HG02943 (cell line): ENCODE data around the gene ABCA3.

ENCODE experiments used
- ATAC-seq: cut with Tn5 transposase; IDR thresholded peaks from one replicate; pipeline ENCODE4 v1.9.1; 2021; ENCODE audit warnings: mild to moderate bottlenecking, low read depth, moderate library complexity; ENCODE audit not compliant: unreplicated experiment

ABCA3 gene

DNA sequence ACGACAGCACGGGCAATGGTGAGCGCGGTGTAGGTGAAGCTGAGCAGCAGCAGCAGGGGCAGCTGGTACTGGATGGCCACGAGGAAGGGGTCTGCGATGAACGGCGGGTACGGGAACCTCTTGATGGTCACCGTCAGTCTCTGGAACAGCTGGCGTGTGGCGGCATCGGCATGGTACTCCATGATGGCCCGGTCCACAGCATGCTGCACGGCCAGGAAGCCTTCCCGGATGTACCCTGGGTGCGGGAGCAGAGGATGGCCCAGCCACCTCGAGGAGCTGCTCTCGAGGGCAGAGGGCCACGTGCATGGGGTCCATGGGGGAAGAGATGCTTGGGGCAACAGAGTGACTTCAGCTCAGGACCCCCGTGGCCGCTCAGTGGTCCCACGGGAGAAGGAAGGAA lies 20.9 kb downstream of the ABCA3 start:
- no peak for ATAC-seq

DNA sequence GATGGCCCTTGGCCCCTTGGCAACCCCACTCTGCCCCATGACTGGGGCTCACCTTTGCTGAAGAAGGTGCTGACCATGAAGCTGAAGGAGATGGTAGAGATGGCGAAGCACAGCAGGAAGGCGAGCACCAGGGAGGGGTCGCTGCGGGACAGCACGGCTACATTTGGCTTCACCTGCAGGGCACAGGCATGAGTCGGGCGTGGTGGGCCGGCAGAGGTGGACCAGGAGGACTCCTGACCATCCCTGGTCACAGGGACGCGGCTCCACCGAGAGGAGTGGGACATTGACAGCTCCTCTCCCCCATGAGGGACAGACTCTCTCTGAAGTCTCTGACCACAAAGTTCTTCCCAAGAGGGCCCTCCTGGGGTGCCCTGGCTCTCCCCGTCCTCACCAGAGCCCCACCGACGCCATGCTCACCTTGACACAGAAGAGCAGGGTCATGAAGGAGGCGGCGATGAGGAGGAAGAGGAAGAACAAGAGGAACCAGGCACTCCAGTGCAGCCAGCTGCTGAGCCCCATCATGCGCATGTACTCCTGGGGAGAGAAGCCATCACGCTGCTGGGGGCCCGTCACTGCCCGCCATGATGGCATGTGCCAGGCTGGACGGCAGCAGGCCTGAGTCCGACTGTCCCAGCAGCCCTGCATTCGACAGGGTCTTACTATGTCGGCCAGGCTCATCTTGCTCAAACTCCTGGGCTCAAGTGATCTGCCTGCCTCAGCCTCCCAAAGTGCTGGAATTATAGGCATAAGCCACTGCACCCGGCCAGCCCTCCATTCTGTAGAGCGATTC lies 23.1 kb downstream of the ABCA3 start:
- no peak for ATAC-seq

DNA sequence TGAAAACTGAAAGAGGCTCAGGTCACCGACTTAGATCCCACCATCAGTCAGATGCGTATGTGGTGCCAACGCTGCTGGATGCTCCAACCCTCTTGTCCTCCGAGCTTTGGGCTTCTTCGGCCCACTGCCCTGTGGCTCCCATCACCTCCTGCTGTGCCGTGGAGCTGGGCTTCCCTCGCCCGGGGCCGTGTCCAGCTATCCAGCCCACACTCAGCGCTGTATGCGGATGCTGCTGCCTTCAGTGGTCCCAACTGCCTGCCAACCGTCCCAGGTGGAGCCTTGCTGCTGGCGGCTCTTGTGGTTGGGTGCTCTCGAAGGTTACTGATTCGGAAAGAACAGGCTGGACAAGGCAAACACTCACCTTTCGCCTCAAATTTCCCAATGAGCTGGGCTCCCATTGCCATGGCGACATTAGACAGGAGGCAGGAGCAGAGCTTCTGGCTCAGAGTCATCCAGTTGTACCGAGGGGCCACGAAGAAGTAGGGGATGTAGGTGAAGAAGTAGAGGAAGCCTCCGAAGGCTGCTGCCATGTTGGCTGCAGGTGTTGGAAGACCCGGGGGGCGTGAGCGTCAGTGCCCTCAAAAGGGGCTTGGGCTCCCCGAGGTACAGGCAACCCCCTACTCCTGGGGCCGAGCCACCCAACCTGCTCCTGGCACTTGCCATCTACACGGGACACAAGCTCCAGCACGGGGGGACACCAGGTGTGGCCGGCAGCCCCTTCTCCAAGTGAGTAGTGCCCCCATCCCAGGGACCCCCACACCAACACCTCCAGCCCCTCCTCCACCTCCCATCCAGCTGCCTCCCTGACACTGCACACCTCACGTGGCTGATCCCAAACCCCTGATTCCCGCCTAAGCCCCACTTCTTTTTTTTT lies 32.2 kb downstream of the ABCA3 start:
- no peak for ATAC-seq

DNA sequence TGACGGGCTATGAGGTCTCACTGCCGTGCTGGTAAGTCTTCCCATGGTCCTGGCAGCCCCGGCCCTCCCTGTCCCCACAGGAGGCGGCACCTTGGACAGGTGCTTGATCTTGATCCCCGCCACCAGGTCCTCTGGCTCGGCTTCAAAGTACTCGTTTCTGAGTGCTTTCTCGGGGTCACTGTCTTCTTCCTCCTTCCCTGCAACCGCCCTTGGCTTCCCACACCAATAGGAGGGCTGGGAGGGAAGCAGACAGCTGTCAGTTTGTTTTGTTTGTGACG lies 40.7 kb downstream of the ABCA3 start:
- ATAC-seq, result no peak

DNA sequence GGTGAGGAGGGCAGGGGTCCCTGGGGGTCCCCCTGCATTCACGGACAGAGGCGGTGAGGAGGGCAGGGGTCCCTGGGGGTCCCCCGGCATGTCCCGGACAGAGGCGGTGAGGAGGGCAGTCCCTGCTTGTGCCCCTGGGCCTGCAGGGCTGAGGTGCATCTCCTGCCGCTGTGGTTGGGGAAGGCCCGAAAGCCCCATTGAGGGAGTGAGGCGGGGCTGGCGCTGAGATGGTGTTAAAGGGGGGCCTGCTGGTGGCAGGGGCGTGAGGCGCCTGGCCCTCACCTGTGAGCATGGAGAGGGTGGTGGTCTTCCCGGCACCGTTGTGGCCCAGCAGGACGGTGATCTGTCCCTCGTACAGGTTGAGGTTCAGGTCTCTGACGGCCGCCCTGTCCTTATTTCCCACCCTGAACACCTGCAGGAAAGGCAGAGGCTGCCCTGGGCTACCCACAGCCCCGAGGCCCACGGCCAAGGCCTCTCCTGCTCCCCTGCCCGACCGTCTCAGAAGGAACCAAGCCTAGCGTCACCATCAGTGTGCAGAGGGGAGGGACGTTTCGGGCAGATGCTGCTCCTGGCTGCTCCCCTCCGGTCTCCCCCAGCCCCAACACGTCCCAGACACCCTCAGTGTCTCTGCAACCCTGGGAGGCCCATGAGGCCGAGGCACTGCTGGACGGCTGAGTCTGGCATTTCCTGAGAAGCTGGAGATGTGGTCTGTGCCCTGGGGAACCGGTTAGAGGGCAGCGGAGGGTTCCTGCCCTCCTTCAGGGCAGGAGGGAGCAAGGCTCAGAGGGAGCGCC lies 41.2 kb downstream of the ABCA3 start:
- ATAC-seq, result no peak

DNA sequence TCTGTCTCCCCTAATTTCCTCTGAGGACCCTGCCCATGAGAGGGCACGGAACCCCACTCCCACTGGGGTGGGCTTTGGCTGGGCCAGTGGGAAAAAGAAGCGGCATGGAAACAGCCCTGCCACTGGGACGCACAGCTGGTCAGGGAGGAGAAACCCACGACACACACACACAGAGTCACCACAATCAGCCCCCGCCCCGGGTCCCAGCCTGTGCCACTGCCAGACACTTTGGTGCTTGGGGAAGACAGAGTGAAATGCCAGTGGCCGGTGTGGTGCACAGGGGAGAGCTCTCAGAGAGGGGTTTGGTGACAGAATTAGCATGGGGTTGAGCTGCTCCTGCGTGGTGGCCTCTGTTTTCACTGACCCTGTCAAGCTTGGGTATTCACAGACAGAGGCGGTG lies 41.9 kb downstream of the ABCA3 start:
- ATAC-seq, result no peak

DNA sequence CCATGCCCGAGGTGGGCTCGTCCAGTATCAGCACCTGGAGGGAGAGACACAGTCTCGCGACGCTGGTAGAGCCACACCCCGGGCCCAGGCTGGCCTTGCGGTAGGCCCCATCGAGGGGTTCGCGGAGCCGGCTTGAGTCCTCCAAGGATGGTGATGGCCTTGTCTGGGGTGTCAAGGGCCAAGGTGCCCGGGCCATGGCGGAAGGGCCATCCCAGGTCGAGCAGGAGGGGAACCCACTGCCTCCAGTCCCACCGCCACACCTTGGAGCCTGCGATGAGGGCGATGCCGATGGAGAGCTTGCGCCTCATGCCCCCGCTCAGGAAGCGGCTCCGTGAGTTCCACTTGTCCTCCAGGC lies 43.0 kb downstream of the ABCA3 start:
- ATAC-seq, result no peak

DNA sequence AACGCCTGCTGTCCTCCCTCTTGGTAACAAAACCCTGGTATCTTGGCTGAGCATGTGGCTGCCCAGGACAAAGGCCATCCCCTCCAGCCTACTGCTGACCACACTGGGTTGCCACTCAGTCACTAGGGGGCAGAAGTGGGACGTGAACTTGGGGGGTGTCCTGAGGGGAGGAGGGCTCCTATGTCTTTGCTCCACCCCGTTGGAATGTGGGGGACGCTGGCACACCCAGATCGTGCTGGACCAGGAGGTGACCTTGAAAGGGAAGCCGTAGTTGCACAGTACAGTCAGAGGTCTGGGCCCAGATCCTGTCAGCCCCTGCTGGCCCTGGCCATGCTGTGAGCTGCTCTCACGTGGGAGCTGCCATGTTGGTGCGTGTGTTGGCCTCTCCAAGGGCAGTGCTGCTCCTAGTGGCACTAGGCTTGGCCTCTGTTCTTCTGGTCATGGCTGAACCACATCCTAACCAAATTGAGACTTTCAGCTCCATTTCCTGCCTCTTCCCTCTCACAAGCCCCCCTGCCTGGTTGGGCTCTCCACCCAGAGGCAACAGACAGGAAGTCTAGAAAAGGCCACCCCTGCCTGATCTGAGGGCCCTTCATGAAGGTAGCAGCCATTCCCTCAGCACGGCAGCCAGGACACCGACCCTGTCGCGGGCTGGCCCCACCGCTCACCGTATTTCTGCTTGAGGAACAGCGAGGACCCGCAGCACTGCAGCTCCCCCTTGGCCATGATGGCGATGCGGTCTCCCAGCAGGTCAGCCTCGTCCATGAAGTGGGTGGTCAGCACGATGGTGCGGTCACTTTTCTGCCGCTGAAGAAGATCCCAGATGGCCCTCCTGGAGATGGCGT lies 43.6 kb downstream of the ABCA3 start:
- no peak for ATAC-seq

DNA sequence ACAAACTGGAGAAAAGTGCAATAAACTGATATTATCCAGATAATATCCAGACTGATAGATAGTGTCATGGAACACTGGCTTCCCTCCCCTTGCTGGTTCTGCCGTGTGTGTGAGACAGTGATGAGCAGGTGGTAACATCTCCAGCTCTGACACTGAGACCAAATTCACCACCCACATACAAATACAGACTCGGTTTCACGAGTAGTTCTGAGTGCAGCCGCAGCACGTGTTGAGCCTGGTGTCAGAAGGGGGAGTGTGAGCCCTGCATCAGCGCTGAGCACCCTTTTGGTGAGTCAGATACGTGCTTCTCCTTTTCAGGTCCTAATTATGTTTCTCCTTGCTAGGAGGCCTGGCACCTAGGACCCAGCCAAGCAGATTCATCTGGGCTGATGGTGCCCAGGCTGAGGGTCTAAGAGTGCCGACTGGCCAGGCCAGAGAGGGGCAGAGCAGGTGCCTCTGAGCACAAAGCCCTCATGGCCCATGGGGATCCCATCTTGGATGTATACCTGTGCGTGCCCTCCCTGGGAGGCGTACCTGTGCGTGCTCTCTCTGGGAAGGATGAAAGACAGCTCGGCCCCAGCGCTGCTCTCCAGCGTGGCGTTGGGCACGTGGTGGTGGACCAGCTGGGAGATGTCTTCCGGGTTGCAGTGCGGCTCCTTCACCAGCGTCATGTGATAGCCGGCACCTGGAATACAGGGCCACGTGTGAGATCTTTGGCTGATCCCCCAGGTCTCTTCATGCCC lies 45.3 kb downstream of the ABCA3 start:
- no peak for ATAC-seq

DNA sequence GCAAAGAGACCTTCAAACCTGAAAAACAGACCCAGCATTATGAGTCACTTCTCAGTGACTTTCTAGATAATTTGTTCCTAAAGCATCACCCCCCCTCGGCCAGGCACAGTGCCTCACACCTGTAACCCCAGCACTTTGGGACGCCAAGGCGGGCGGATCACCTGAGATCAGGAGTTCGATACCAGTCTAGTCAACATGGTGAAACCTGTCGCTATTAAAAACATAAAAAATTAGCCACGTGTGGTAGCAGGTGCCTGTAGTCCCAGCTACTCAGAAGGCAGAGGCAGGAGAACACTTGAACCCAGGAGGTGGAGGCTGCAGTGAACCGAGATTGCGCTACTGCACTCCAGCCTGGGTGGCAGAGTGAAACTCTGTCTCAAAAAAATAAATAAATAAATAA lies 48.3 kb downstream of the ABCA3 start:
- no peak for ATAC-seq

DNA sequence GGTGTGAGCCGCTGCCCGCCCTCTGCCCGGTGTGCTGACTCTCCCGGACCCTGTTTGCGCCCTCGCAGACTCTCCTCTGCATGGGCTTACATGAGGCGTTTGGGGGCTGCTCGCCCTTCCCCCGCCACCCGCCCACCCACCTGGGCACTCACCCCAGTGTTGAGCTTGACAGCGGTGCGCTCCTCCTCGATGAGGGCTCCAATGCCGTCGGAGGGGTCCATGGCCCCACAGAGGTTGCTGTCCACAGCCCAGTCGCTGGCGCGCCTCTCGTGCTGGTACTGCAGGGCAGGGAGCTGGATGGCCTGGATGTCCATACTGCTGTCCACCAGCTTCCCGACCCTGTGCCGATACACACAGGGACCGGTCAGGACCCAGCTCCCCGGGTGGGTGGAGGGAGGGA lies 51.2 kb downstream of the ABCA3 start:
- no peak for ATAC-seq

DNA sequence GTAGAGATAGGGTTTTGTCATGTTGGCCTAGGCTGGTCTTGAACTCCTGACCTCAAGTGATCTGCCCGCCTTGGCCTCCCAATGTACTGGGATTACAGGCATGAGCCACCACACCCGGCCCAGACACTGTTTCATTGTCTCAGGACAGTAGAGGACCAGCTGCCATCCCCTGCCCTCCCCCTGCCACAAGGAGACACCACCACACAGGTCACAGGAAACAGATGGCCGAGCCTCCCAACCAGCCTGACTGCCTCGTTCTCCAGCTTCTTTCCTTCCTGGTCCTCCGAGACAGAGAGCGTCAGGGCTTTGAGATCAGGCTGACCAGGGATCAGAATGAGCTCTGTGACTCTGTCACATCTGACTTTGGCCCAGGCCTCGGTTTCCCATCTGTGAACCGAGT lies 51.8 kb downstream of the ABCA3 start:
- no peak for ATAC-seq

DNA sequence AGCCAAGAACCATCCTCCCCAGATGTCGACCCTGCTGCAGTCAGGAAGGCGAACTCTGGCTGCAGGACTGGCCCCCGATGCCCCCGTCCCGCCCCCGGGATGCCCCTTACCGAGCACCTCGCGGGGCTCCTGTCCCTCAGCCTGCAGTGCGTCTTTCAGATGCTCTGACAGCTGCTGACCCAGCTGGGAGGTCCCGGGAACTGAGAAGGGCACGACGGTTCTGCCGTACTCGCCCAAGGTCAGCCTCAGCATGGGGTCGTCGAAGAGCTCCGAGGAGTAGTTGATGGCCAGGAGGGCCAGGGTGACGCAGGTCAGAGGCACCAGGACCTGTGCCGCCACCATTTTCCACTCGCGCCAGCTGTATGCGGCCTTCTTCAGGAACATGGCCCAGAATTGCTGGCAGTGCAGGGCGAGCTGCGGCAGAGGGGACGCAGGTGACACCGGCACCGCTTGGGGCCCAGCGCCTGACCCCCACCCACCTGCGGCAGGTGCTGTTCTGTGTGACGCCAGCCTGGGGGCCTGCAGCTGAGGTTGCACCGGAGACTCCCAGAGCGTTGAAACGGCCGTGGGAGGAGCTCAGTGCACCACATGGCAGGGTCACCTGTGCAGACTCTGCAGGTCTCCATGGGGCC lies 52.5 kb downstream of the ABCA3 start:
- ATAC-seq, result no peak

DNA sequence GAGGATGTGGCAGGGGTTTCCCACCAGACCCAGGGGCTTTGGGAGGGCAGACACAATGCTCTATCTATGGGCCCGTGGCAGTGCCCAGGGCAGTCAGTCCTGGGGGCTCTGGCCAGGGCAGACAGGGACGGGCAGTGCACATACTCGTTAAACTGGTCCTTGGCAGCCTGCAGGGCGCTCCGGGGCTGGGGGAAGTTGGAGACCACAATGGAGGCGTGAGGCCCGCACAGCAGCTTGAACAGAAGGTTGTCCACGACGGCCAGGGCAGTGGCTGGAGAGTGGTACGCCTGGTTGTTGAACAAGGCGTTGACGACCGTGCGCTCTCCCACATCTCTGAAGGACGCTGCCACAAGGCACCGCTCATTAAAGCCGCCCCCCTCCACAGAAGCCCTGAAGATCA lies 54.0 kb downstream of the ABCA3 start:
- ATAC-seq, result no peak

DNA sequence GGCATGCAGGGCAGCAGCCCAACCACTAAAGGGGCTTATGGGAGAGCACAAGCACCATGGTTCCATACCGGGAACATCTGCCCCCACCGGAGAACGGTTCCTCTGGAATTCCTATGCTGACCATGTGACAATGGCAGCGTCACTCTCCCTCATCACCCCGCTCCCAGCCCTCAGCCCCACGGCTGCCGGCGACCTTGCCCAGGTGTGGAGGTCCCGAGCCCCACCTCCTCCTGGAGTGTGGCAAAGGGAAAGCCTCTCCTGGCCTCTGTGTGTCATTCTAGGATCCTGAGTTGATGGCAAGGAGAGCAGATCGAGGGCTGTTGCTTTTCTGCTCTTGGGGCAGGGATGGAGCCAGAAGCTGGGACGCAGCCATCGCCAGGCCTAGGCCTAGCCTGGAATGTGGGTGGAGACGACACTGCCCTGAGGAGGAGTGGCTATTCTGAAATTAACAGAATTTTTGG lies 54.8 kb downstream of the ABCA3 start:
- no peak for ATAC-seq

DNA sequence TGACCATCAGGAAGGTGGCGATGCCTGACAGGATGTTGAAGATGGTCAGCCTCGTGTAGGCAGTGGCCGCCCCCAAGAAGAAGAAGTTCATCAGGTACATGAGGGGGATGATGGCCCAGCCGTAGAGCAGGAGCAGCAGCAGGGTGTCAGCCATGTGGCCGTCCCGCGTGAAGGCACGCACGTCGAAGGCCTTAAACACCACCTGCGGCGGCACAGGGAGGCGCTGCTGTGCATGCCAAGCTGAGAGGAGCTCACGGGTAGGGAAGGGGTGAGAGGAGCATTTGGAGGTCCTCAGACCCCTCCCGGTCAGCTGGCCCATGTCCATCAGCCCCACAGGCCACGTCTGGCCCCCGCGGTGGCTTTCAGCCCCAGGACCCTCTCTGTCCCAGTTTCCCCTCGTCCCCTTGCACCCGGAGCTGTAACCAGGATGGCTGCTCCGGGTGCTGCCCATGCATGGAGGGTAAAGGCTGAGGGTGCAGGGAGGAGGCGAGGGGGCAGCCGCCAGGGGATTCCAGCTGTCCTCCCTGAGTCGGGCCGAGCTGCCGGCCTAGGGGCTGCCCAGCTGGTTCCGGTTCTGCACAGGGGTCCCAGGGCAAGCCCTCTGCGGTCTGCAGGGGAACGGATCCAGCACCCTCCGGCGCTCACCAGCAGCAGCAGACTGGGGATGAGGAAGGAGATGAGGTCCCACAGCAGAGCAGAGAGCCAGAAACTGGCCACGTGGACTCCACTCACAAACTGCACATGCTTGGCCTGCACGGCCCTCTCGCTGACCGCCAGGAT lies 55.5 kb downstream of the ABCA3 start:
- ATAC-seq, result no peak

DNA sequence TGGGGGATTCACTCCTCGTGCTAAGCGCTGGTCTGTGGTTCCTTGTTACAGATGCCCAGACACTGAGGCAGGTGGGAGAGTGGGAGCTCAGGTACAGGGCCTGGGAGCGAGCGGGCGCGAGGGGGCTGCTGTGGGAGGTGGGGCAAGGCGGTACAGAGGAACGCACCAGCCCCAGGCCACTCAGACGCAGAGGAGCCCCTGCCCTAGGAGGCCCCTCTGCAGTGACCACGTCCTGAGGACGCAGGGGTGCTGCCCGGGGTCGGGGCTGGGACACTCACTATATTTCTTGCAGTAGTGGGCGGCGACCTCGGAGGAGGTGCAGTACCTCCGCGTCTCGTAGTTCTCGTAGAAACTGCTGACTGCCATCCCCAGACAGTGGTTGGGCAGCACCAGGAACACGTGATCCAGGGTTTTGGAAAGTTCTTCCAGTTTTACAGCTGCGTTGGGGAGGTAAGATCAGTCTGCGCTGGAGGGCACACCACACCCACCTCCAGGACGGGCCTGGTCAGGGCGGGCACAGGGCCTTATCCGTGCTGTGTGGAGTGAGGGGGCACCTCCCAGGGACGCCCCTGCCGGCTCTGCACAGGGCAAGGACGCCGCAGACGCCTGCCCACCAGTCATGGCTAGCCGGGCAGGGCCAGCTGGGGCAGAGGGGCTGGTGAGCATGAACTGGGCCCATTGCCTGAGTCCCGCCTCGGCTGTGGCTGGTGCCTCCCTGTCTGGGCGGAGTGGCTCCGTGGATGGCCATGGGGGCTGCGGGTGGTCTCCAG lies 56.3 kb downstream of the ABCA3 start:
- no peak for ATAC-seq
